ENCODE results near the gene ZNF529.

Gene ZNF529

GRCh38 chr19:36577271-36577996 is 4.3 kb upstream of the ZNF529 start:
- no peak for DNase-seq (ENCODE audit: low read depth)
- no peak overlapping the region for H3K4me3 ChIP-seq (ENCODE audit: control insufficient read depth, low read depth, low read length)
- no peak for TF ChIP-seq CTCF (conservative IDR thresholded peaks at IDR 0.05; ENCODE audit: control insufficient read depth, insufficient read depth, low read depth, low read length)

- DNase-seq (ENCODE audit: low read depth): no peak
- H3K4me3 ChIP-seq (ENCODE audit: control insufficient read depth, low read depth, low read length): no peak overlapping the region
- no peak for TF ChIP-seq CTCF (conservative IDR thresholded peaks at IDR 0.05; ENCODE audit: control insufficient read depth, insufficient read depth, low read depth, low read length)
Measured at GRCh38 chr19:36574741-36575140, 1.6 kb upstream of the ZNF529 start.

- TF ChIP-seq CTCF (conservative IDR thresholded peaks at IDR 0.05; ENCODE audit: control insufficient read depth, insufficient read depth, low read depth, low read length): no peak
- peak; percentile 22 for DNase-seq (ENCODE audit: low read depth)
- H3K4me3 ChIP-seq (ENCODE audit: control insufficient read depth, low read depth, low read length): peak overlapping the region; percentile 93
Measured at GRCh38 chr19:36573895-36574720, 1.0 kb upstream of the ZNF529 start.

- no peak for DNase-seq (ENCODE audit: low read depth)
- H3K4me3 ChIP-seq (ENCODE audit: control insufficient read depth, low read depth, low read length): peak overlapping the region; percentile 93
- TF ChIP-seq CTCF (conservative IDR thresholded peaks at IDR 0.05; ENCODE audit: control insufficient read depth, insufficient read depth, low read depth, low read length): no peak
Measured at GRCh38 chr19:36572593-36573019, 486 bp downstream of the ZNF529 start.

- DNase-seq (ENCODE audit: low read depth): no peak
- H3K4me3 ChIP-seq (ENCODE audit: control insufficient read depth, low read depth, low read length): no peak overlapping the region
- TF ChIP-seq CTCF (conservative IDR thresholded peaks at IDR 0.05; ENCODE audit: control insufficient read depth, insufficient read depth, low read depth, low read length): no peak
Measured at GRCh38 chr19:36564391-36564790, 8.7 kb downstream of the ZNF529 start.

- no peak for TF ChIP-seq CTCF (conservative IDR thresholded peaks at IDR 0.05; ENCODE audit: control insufficient read depth, insufficient read depth, low read depth, low read length)
- peak; percentile 25 for DNase-seq (ENCODE audit: low read depth)
Measured at GRCh38 chr19:36547001-36547732, 25.9 kb downstream of the ZNF529 start.

More at GRCh38 chr19:36547001-36547732, 25.9 kb downstream of the ZNF529 start:
- no peak overlapping the region for H3K4me3 ChIP-seq (ENCODE audit: control insufficient read depth, low read depth, low read length)

Data from fibroblast of mammary gland (primary cell).